Upper lobe of right lung (tissue), 1 donor: Measurements from ENCODE around the gene SPC24. TPM values are rescaled to one million over a fixed set of nuclear protein-coding genes. Genes with fewer than 3 reads are reported as not detected.
"Not testable (repeated sequence)": the region's sequence is repeated elsewhere in the genome, so short reads cannot be mapped to it uniquely, and the experiment has no call there.

Source experiments
- ATAC-seq: fragments of 200-7000 bp; cut with Tn5 transposase; one replicate; pipeline ENCODE4 v1.9.1; 2020; ENCODE audit warnings: mild to moderate bottlenecking, moderate library complexity
- DNase-seq: peaks from one replicate; pipeline ENCODE4 v3.0.0-alpha.2; 2020
- H3K27ac ChIP-seq: fragments of 200-600 bp; one replicate; pipeline ENCODE4 v1.8.0; 2022
- H3K27me3 ChIP-seq: fragments of 200-600 bp; one replicate; pipeline ENCODE4 v1.8.0; 2022; ENCODE audit warnings: mild to moderate bottlenecking
- H3K36me3 ChIP-seq: fragments of 200-600 bp; one replicate; pipeline ENCODE4 v1.8.0; 2022
- H3K4me1 ChIP-seq: fragments of 200-600 bp; one replicate; pipeline ENCODE4 v1.8.0; 2022
- H3K4me3 ChIP-seq: fragments of 200-600 bp; one replicate; pipeline ENCODE4 v1.8.0; 2022; ENCODE audit warnings: mild to moderate bottlenecking
- H3K9me3 ChIP-seq: fragments of 200-600 bp; one replicate; pipeline ENCODE4 v1.8.0; 2022
- intact Hi-C: fragments of 100-400 bp; cut with DNase I; formaldehyde crosslinking; loops from one replicate; pipeline ENCODE4 v1.11.0; 2022
- total RNA-seq: library from RNA; stranded (reverse); fragmentation: NEBNext Ultra II Directional; extraction: Animal tissue kit (Norgen Biotek cat#: 25700); gene quantifications from one replicate; pipeline ENCODE4 v1.2.1, GENCODE V29; 2021
- TF ChIP-seq, protein P1 (sequence below): fragments of 200-600 bp; IDR thresholded peaks from one replicate; pipeline ENCODE4 v1.8.0; 2022; ENCODE audit warnings: antibody characterized with exemption
- donor health status: DM: no; HTN: yes; CAD: no; lungs with severe emphysema.

SPC24 gene
- total RNA-seq, 1 donor from 2014 or later: 1.1 TPM

DNA sequence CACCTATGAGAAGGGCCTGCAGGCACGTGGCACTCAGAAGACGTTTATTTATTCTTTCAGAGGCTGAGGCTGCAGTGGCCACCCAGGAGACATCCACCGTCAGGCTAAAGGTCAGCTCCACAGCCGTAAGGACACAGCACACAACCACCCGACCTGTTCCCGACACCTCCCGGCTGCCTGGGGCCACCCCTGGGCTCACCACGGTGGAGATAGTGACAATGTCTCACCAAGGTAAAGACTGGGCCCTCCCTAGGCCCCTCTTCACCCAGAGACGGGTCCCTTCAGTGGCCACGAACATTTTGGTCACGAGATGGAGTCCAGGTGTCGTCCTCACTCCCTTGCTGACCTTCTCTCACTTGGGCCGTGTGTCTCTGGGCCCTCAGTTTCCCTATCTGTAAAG lies 32.5 kb downstream of the SPC24 start:
- Histone ChIP-seq H3K4me3 (no peak overlapping the region), H3K36me3 (peaks cover 92% of the 10 kb centered on the region), H3K27me3 (no peaks in the 10 kb centered on the region), H3K9me3 (no peaks in the 10 kb centered on the region), H3K4me1 (no peaks in the 10 kb centered on the region), H3K27ac (no peak overlapping the region)
- intact Hi-C loops: no loop called here
- no peak for ATAC-seq
- DNase-seq: no peak
- TF ChIP-seq, protein P1, sequence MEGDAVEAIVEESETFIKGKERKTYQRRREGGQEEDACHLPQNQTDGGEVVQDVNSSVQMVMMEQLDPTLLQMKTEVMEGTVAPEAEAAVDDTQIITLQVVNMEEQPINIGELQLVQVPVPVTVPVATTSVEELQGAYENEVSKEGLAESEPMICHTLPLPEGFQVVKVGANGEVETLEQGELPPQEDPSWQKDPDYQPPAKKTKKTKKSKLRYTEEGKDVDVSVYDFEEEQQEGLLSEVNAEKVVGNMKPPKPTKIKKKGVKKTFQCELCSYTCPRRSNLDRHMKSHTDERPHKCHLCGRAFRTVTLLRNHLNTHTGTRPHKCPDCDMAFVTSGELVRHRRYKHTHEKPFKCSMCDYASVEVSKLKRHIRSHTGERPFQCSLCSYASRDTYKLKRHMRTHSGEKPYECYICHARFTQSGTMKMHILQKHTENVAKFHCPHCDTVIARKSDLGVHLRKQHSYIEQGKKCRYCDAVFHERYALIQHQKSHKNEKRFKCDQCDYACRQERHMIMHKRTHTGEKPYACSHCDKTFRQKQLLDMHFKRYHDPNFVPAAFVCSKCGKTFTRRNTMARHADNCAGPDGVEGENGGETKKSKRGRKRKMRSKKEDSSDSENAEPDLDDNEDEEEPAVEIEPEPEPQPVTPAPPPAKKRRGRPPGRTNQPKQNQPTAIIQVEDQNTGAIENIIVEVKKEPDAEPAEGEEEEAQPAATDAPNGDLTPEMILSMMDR: no peak

DNA sequence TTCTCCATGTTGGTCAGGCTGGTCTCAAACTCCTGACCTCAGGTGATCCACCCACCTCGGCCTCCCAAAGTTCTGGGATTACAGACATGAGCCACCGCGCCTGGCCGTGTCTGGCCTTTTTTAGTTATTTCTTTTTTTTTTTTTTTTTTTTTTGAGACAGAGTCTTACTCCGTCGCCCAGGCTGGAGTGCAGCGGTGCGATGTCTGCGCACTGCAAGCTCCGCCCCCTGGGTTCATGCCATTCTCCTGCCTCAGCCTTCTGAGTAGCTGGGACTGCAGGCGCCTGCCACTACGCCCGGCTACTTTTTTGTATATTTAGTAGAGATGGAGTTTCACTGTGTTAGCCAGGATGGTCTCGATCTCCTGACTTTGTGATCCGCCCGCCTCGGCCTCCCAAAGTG lies 33.6 kb downstream of the SPC24 start:
- H3K4me3 ChIP-seq, H3K27ac ChIP-seq, ATAC-seq, H3K9me3 ChIP-seq, H3K27me3 ChIP-seq, DNase-seq, intact Hi-C loops, H3K4me1 ChIP-seq: not testable (repeated sequence)
- peaks cover 92% of the 10 kb centered on the region for H3K36me3 ChIP-seq

DNA sequence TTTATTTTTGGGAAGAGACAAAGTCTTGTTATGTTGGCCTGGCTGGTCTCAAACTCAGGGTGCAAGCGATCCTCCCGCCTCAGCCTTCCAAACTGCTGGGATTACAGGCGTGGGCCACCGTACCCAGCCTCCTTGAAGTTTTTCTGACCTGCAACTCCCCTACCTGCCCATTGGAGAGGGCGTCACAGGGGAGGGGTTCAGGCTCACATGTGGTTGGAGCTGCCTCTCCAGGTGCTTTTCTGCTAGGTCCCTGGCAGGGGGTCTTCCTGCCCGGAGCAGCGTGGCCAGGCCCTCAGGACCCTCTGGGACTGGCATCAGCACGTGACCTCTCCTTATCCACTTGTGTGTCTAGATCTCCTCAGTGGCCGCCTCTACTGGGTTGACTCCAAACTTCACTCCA lies 39.1 kb downstream of the SPC24 start:
- TF ChIP-seq, protein P1: no peak
- DNase-seq (no peak), ATAC-seq (no peak)
- Histone ChIP-seq H3K27ac (no peak overlapping the region), H3K36me3 (peaks cover 96% of the 10 kb centered on the region), H3K4me1 (no peaks in the 10 kb centered on the region), H3K27me3 (no peaks in the 10 kb centered on the region), H3K9me3 (no peaks in the 10 kb centered on the region), H3K4me3 (no peak overlapping the region)
- intact Hi-C loops: no loop called here

GRCh38 chr19:11115895-11116446 lies 39.6 kb downstream of the SPC24 start:
- no peak overlapping the region for H3K4me3 ChIP-seq
- H3K36me3 ChIP-seq: peaks cover 97% of the 10 kb centered on the region
- TF ChIP-seq, protein P1: no peak
- H3K9me3 ChIP-seq: no peaks in the 10 kb centered on the region
- no peak overlapping the region for H3K27ac ChIP-seq
- ATAC-seq (no peak), DNase-seq (no peak)
- intact Hi-C loops: no loop called here
- H3K4me1 ChIP-seq: no peaks in the 10 kb centered on the region
- H3K27me3 ChIP-seq: no peaks in the 10 kb centered on the region

DNA sequence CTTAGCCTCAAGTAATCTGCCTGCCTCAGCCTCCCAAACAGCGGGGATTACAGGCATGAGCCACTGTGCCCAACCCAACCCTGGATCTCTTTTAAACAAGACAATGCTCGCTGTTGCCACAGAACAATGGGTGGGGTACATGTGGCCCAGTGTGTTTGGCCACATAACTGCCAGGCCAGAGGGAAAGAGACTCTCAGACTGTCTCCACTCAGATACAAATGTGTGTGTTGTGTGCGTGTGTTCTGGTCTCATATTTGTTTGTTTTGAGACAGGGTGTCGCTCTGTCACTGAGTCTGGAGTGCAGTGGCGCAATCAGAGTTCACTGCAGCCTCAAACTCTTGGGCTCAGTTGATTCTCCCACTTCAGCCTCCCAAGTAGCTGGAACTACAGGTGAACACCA lies 40.5 kb downstream of the SPC24 start:
- no peak for DNase-seq

DNA sequence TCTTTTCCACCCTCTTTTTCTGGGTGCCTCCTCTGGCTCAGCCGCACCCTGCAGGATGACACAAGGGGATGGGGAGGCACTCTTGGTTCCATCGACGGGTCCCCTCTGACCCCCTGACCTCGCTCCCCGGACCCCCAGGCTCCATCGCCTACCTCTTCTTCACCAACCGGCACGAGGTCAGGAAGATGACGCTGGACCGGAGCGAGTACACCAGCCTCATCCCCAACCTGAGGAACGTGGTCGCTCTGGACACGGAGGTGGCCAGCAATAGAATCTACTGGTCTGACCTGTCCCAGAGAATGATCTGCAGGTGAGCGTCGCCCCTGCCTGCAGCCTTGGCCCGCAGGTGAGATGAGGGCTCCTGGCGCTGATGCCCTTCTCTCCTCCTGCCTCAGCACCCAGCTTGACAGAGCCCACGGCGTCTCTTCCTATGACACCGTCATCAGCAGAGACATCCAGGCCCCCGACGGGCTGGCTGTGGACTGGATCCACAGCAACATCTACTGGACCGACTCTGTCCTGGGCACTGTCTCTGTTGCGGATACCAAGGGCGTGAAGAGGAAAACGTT lies 42.4 kb downstream of the SPC24 start:
- DNase-seq (no peak), ATAC-seq (no peak)
- no peaks in the 10 kb centered on the region for H3K4me1 ChIP-seq
- no peak overlapping the region for H3K4me3 ChIP-seq
- no peaks in the 10 kb centered on the region for H3K9me3 ChIP-seq
- TF ChIP-seq, protein P1: no peak
- H3K27me3 ChIP-seq: no peaks in the 10 kb centered on the region
- intact Hi-C loops: no loop called here
- peaks cover 97% of the 10 kb centered on the region for H3K36me3 ChIP-seq
- no peak overlapping the region for H3K27ac ChIP-seq

More for the DNA sequence above, 40.5 kb downstream of the SPC24 start:
- Histone ChIP-seq H3K27ac (no peak overlapping the region), H3K36me3 (peaks cover 97% of the 10 kb centered on the region), H3K9me3 (no peaks in the 10 kb centered on the region), H3K4me3 (no peak overlapping the region), H3K27me3 (no peaks in the 10 kb centered on the region), H3K4me1 (no peaks in the 10 kb centered on the region)
- TF ChIP-seq, protein P1: no peak
- intact Hi-C loops: no loop called here
- no peak for ATAC-seq
